Measurements from ENCODE around the gene DFFA. TPM values are rescaled to one million over a fixed set of nuclear protein-coding genes. Genes with fewer than 3 reads are reported as not detected.

Gene DFFA
- total and polyA plus RNA-seq, 9 of the 15 experiments (the other 6 are each of a cell fraction or from before 2014, with no cell fraction given), result 39.6 to 74.8 (median 59.2) TPM

GRCh38 chr1:10471411-10472219 is 714 bp downstream of the DFFA start (continued):
- TF ChIP-seq ZKSCAN8 (CRISPR knock-in tag; IDR thresholded peaks at IDR 0.05) (no peak), RCOR1 (IDR thresholded peaks at IDR 0.05; ENCODE audit: borderline replicate concordance in 1 of 2, low read depth in 2 of 2, low read length in 2 of 2) (peak; percentile 42 to 85; a peak in 3 of 4 replicates), CBX1 (IDR thresholded peaks at IDR 0.05; ENCODE audit: low read depth) (peak; percentile 93), NFYB (IDR thresholded peaks at IDR 0.05; ENCODE audit: extremely low read depth, insufficient read length) (no peak), SPI1 (IDR thresholded peaks at IDR 0.05; ENCODE audit: borderline replicate concordance, low read depth, low read length) (no peak), ZKSCAN1 (IDR thresholded peaks at IDR 0.05; ENCODE audit: low read depth, low read length) (peak; percentile 91), STAT6 (CRISPR knock-in tag; IDR thresholded peaks at IDR 0.05) (no peak), ADNP (tag; IDR thresholded peaks at IDR 0.05) (peak; percentile 96), HBP1 (CRISPR knock-in tag; IDR thresholded peaks at IDR 0.05) (no peak), PCBP1 (IDR thresholded peaks at IDR 0.05; ENCODE audit: low read depth, low read length, poor library complexity, severe bottlenecking) (no peak), RBM25 (IDR thresholded peaks at IDR 0.05; ENCODE audit: low read depth, low read length, severe bottlenecking) (peak; percentile 98), USF1 (CRISPR knock-in tag; IDR thresholded peaks at IDR 0.05) (no peak), BCOR (IDR thresholded peaks at IDR 0.05) (peak; percentile 99), NFATC3 (IDR thresholded peaks at IDR 0.05) (0 out of 2 replicates have a peak, but pooled peaks have one; percentile 19), BRCA1 (IDR thresholded peaks at IDR 0.05) (no peak), BRCA1 (CRISPR knock-in tag; IDR thresholded peaks at IDR 0.05) (no peak), HDAC3 (IDR thresholded peaks at IDR 0.05; ENCODE audit: borderline replicate concordance, partially characterized antibody) (no peak), ARID1B (IDR thresholded peaks at IDR 0.05) (no peak), BHLHE40 (IDR thresholded peaks at IDR 0.05; ENCODE audit: low read length) (peak; percentile 23; the same call in 1 of the 2 replicates), PHF8 (IDR thresholded peaks at IDR 0.05; ENCODE audit: borderline replicate concordance, low read length) (no peak), CHAMP1 (IDR thresholded peaks at IDR 0.05) (no peak), CHCHD3 (CRISPR knock-in tag; IDR thresholded peaks at IDR 0.05) (no peak)

All from K562 (cell line).